Stimulated activated CD8-positive, alpha-beta memory T cell treated with anti-CD3 and anti-CD28 coated beads, Interleukin-7, amount 100 ng/mL, for 1 hour (primary cell): ENCODE data around the gene C1QTNF6.
"Not testable (repeated sequence)": the region's sequence is repeated elsewhere in the genome, so short reads cannot be mapped to it uniquely, and the experiment has no call there.

Experiments used
- DNase-seq, 2 donors: peaks; one replicate each; pipeline ENCODE4 v3.0.0-alpha.2; 2020; ENCODE audit warnings: low read depth in 2 of 2

The C1QTNF6 gene

DNA sequence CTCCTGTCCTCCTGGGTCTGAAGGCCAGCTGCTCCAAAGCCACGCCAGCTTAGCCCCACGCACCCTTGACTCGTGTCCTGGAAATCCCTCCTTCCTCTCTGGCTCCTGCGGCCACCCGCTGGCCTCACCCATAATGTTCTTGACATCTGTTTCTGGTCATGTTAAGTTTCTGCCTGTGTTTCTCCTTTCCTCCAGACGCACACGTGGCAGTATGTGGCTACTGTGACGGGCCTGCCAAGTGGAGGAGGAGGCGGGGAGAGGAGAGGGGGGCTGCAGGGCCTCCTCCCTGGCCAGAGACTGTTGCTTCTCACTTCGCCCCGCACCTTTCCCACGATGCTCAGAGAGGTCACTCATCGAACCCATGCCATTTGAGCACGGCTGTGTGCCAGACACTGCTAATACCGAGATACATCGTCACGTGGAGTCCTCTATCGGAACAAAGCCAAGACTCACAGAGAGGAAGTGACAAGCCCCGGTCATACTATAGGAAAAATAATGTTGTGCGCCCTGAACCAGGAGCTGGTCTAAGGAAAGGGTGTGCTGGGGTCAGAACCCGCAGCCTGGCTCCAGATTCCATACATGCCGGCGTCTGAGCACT, 11.5 kb downstream of the C1QTNF6 start:
- no peak for DNase-seq

DNA sequence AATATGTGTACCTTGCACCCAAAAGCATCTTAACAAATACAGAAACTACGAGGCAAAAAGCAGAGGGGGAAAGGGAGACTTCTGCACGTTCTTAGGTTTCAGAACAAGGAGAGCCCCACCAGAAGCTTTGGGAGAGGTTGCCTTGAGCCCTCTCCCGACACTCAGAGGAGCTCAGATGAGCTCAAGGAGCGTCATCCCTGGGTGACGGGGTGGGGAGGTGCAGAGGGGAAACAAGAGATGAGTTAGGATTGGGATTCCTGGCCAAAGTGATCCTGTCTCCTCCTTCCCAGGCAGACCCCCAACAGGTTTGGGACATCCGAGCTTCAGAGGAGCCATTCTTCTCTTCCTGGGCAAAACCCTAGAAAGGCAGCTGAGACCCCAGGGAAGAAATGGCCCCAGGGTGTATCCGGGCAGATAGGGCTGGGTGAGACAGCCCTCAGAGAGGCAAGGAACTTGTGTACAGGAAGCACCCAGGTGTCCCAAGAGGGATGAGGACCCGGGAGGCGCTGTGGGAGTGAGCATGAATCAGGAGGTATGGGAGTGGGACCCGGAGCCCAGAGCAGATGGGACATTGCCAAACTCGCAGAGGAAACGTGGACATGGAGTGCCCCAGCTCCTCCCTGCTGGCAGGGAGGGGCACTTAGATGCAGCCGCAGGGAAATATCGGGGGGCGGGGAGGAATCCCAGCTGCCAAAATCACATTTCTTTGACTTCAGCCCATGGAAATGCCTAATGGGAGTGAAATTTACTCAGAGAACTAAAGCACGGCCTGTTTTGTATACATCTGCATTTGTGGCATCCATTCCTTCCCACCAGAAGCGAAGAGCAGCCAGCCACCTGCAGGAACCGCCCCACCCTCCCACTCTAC, 12.4 kb downstream of the C1QTNF6 start:
- no peak for DNase-seq

DNA sequence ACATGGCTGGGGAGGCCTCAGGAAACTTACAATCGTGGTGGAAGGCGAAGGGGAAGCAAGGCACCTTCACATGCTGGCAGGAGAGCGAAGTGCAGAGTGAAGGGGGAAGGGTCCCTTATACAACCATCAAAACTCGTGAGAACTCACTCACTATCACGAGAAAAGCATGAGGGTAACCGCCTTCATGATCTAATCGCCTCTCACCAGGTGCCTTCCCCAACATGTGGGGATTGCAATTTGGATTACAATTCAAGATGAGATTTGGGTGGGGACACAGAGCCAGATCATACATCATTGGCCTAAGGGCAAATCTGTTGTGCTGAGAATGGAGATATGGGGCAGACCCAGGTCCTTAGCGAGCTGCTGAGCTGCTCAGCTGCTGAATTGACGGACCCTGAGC, 13.1 kb downstream of the C1QTNF6 start:
- no peak for DNase-seq

DNA sequence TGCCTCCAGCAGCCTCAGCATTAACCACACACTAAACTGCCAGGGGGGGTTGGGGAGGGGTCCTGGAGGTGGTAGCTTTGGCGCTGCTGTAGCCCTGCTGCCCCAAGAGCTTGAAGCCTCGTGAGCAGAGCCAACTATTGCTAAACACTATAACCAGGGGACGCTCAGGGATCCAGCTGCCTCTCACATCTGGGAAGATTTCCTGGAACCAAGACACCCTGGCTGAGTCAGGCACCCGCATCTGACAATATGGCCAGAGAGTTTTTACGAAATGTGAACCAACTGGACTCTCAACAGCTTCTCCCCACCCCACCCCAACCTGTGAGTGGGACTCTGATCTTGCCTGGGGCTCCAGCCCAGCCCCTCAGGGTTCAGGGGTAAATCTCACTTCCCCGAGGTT, 14.3 kb downstream of the C1QTNF6 start:
- no peak for DNase-seq

DNA sequence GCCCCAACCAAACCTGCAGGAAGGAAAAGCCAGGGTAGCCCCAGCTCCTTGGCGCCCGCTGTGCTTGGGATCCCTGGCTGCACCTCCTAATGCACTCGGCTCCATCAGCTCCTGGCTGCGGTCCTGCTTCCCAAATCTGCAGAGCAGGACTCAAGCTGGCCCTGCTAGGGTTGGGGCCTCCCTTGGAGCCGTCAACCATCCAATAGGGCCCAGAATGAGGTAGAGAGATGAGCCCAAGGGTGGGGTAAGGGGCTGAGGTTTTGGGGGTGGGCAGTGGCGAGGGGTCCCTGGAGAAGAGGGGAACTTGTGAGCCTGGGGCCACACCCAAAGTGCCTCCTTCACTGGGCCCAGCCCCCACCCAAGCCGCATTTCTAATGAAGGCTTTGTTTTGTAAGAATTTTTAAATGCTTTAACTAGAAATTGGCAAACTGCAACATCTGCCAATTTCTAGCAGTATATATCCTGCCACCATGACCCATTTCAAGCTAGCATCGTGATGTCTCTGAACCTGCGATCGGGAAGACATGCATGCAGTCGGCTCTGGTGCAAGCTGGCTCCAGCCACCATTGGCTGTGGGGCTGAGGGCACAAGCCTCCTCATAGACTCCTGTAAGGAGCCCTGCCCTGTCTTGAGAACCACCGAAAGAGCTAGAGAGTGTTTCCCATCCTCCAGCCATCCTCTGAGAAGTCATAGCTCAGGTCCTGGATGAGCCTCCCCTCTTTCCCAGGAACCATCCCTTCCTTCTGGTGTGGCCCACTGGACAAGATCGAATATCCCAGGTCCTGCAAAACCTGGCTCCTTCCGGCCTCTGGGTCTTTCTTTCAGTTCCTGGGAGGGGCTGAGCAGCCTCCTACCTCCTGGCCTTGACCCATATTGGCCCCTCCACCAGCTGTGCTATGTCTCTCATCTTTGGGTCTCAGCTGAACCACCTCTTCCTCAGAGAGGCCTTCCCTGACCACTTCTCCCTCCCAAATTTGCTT, 15.5 kb downstream of the C1QTNF6 start:
- no peak for DNase-seq

DNA sequence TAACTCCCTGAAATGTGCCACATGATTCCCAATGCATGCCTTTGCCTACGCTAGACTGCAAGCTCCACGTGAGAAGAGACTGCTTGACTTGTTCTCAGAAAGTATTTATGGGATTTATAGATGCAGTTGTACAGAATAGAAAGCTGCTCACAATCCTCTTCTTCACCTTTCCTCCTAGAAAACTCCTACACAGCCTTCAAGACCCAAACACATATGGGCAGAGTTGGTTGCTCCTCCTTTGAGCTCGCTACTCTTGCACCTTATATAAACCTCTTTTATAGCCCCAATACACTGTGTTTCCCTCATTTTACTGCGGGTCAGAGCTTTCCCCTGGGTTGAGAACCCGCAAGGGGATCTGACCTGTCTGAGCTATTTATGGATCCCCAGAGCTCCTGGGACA, 16.4 kb downstream of the C1QTNF6 start:
- no peak for DNase-seq

DNA sequence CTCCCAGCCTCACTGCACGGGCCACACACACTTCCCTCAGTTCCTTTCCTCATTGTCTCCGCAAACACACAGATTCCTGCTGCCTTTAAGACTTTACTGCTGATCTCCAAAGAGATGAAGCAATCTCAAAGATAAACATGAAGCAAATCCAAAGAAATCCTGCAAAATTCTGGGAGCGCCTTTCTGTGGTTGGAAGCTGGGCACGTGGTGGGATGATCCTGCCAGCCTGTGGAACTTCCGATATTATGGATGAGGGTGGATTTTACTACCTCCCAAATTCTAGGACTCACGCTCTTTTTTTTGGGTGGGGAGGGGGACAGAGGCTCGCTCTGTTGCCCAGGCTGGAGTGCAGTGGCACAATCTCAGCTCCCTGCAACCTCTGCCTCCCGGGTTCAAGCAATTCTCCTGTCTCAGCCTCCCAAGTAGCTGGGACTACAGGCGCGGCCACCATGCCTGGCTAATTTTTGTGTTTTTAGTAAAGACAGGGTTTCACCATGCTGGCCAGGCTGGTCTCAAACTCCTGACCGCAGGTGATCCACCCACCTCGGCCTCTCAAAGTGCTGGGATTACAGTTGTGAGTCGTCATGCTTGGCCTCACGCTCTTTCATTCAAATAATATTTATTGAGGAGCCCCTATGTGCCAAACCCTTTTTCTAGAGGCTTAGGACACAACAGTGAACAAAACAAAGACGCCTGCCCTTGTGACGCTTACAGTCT, 17.2 kb downstream of the C1QTNF6 start:
- DNase-seq: not testable (repeated sequence)

DNA sequence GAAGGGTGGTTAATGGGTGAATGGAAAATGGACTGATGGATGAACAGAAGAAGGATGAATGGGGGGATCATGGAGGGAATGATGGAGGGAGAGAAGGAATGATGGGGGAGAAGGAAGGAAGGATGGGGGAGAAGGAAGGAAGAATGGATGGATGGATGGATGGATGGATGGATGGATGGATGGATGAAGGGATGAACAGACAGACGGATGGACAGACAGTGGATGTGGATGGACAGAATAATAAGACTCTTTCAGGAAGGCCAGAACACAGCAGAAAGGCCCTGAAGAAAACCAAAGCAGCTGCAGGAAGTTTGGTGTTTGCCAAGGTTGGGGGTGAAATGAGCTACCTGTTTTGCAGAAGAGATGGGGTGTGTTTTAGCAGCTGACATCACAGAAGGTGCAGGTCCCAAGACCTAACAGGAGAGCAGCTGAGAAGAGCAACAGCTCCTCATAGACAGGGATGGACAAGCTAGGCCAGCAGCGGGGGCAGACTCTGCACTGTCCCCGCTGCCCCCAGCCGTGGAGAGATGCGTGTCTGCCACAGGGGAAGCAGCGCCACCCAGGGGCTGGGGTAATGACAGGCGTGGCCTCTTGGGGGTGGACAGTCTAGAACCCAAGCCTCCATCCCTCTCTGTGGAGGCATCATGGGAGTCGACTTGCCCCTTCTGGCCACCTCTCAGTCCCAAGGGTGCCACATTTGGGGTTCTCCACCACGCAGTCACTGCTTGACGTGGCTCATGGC, 17.9 kb downstream of the C1QTNF6 start:
- DNase-seq: no peak

DNA sequence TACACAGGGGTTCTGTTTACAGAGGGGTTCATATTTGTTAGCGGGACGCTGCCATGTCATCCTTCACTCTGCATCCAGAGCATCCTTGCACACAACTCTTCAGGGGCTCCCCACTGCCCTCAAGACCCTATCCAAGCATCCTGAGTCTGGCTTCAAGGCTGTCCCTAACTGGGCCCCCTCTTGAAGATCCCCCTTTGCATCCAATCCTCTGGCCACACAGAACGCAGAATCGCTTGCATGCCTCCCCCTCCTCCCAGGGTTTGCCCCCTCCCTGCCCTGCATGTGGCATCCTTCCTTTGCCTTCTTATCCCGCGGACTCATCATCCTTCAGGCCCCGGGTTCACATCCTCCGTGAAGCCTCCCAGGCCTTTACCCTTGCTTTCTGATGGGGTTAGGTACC, 18.6 kb downstream of the C1QTNF6 start:
- no peak for DNase-seq

DNA sequence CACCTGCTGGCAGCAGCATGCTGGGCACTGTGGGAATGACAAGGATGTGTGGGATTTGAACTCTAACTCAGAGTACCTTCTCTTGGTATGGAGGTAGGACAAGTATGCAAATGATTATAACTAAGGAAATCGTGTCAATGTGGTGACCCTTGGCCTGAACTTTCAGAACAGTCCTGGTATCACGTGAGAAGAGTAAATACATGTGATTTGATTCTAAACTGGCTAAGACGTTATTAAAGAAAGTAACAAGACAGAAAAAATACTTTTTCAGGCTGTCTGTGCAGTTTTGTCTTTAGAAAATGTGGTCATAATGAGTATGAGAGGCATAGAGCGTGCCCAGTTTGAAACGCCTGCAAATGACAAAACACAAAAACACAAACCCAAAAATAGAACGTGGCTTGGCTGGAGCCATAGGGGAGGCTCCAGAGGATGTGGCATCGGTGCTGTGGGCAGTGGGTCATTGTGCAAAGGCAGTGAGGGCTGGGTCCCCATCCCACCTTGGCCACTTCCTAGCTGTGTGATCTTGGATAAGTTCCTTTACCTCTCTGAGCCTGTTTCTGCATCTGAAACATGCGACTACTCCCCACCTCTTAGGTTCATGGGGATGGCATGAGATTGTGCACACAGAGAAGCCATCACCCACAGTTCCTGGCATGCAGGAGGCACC, 19.9 kb downstream of the C1QTNF6 start:
- no peak for DNase-seq

DNA sequence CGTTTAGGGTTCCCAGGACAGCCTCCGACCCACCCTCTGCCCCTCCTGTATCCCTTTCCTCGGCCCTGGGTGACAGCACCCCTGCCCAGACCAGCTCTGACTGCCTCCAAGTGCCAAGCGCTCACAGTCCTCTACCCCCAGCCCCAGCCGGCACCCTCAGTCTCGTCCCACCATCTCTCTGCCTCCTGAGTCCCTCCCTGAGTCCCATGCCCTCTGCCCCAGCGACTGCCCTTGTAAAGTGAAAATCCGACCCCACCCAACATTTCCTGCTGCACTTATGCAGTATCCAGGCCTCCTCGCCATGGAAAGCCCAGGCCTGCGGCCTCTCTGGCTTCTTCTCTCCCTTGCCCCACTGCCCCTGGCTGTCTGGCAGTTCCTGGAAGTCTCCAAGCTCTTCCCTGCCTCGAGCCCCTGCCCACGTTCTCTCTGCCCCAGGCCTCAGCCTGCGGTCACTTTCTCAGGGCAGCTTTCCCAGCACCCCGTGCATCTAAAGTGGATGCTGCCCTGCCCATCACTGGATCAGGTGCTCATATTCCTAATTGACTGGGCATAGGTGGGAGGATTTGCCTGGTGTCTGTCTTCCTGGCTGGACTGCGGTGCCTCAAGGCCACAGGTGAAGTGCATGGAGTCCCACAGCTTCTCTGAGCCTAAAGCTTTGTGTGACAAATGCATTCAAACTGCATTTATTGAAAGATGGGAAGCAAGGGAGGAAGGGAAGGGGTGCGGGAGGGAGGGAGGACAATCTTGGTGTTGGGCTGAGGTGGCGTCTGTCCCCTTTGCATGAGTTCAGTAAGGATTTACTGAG, 20.7 kb downstream of the C1QTNF6 start:
- DNase-seq: no peak

DNA sequence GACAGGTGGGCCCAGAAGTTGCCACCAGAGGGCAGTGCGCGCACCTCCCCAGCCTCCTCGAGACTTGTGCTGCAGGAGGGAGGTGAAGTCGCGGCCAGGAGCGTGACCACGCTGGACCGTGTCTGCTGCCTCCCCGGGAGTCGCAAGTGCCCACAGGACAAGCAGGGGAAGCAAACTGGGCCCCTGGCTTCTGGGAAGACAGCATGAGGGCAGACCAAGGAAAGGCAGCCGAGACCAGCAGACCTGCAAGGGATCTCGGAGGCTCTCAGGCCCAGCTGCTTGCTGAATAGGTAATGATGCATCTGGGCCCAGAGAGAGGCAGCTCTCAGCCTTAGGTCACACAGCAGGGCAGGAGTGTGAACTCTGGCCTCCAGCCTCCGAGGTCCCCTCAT, 21.4 kb downstream of the C1QTNF6 start:
- DNase-seq: peak; percentile 71 to 81

DNA sequence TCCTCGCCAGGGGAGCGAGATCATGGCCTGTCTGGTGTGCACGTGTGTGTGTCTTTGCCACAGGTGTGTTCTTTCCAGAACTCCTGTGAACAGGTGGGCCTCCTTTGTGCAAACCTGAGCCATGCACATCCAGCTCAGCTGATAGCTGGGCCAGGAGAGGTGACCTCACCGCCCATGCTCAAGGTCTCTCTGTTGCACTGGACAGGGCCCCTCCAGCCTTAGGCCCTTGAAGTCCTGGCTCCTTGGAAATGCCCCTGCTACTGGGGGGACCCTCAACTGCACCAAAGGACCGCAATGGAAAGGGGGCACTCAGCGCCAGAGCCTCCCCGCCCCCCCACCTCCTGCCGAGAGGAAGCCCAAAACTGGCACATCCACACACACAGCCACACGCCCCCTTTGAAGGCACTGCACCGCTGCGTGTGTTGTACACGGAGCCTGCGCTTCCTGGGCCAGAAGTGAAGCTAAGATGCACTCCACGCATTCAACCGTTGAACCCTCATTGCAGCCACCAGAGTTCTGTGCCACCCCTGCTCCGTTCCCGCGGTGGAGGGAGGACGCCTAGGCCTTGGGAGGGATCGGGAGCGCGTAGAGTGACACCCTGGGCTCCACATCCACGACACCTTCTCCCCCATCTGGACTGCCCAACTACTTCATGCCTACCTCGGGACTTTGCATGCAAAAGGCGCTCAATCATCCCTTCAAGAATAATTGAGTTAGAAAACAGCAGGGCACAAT, 21.9 kb downstream of the C1QTNF6 start:
- DNase-seq: no peak

DNA sequence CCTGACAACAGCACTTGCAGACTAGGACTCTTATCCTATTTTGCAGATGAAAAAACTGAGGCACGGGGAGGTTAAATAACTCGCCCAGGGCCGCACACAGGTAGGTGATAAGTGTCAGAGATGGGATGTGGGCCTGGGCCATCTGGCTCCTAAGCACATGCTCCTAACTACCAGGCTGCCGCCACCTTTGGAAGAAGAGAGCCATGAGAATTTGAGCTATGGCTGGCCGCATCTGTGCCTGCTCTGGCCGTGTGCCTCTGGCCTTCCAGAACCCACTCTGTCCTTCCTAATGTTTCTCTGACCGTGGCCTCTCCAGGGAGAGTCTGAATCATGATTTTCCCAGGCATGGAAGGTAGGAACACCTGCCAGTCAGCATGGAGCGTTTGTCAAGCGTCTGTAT, 23.0 kb downstream of the C1QTNF6 start:
- DNase-seq: no peak

DNA sequence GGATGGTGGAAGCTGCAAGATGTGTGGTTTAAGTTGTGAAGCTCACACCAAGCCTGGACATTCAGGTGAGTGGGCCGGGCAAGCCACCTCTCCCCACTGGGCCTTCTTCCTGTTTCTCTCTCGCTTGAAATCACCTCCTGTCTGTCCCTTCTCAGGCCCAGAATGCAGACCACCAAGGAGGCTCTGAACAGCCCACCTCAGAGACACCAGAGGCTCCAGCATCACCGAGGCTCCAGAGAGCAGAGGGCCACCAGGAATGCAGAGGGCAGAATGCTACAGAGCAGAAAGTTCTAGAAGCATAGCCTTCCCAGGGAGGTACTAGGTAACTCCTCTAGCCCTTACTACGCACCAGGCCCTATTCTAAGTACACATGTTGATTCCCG, 23.6 kb downstream of the C1QTNF6 start:
- no peak for DNase-seq

DNA sequence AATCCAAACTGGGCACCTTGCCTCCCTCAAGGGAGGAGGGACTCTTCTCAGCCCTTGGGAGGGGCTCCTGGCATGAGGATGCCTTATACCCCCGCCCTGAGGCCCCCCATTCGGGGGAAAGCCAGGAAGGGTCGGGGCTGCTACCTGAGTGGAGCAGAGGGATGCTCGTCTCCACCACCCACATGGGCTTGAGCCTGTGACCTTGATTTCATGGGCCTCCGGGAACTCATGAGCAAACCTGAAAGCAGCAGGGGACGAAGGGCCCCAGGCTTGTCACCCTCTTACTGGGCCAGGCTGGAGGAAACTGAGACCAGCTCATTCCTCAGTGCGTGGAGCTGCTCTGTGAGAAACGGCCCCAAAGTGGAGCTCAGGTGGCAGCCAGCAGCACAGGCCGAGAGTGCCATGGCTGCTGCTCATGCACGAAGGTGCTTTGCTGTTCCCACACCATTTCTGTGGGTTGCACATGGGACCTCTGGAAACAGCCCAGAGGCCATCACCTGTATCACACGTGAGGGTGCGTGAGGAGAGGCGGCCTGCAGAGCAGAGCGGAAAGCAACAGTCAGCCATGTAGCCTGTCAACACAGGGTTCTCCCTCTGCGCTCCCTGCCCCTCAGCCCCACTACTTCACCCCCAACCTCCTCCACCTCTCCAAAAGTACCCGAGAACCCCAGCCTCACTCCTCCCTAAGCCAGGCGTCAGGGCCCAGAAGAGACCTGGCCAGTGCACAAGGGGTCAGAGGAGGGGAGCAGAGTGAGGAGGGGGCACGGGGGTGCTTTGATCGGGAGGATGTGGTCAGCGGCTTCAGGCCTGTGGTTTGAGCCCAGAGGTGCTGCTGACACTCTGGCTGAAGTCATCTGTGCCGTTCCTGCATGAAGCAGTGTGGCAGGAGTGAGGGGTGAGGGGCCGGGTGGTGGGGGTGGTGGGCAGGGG, 24.2 kb downstream of the C1QTNF6 start:
- DNase-seq: no peak

DNA sequence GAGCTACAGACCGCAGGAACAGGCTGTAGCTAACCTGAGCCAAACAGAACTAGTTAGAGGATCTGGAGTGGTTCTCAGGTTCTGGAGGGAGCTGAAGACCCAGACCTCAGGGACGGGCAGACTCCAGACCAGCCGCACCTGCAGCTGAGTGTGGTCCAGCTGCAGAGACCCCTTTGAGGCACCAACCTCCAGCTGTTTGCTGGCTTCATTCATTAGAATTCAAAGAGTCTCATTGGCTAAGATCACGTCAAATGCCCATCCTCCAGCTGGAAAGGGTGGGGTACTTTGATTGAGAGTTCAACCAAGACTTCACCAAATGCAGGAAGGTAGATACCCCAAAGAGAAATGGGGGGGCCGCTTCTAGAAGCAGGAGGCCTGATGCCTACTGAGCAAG, 25.0 kb downstream of the C1QTNF6 start:
- DNase-seq: no peak
